Ovary (tissue), 3 donors: ENCODE measurements around the gene CFAP92.

Experiments used
- EP300 ChIP-seq: sonication (generic); formaldehyde crosslinking; IDR thresholded peaks from one replicate; pipeline ENCODE4 v1.6.1; 2017; ENCODE audit warnings: antibody characterized with exemption
- POLR2A ChIP-seq: fragments of 450-650 bp; IDR thresholded peaks from one replicate; pipeline ENCODE4 v1.6.1; 2017; ENCODE audit warnings: antibody characterized with exemption, mild to moderate bottlenecking, moderate library complexity
- TF ChIP-seq, protein P1 (sequence below), 3 donors: fragments of 450-650 bp in 2 of 3; fragments of 200-600 bp in 1 of 3; IDR thresholded peaks; one replicate each; pipeline versions ENCODE4 v1.5.1 to v1.8.0; 2016 to 2022; ENCODE audit warnings: antibody characterized with exemption in 3 of 3, mild to moderate bottlenecking in 1 of 3
- donor health status: DM: no; HTN: no; CAD: no.

DNA sequence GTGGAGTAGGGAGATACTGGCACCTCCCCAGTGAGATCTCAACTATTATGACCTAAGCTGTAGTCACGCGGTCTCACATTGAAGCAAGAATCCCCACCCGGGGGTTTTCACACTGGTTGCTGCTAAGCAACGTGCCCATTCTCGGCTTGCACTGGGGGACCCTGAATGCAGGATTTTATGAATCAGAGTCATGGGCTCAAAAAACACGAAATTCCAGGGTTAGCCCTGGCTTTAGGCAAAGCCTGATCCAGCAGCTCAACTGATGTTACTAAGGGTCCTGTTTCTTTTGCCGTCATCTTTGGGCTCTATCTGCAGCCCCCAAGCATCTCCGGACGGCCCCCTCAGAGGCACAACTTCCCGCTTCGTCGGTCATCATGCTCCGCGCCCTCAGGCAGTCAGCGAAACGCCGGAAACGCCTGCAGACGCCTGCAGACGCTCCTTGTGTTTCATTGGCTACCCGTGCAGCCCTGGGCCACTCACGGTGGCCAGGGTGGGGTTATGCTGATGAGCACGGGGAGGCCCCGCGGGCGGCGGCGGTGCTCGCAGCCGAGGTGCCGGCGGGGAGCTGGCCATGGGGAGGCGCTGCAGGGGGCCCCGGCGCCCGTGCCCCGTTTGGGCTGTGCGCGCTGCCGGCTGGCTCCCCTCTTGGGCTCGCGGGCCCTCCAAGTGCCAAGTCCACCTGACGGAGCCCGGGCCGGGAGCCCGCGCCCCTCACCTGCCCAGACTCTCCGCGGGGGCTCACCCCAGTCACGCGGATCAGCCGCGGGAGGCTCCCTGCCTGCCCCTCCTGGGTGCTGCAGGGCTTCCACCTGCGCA, 33.1 kb upstream of the CFAP92 start:
- TF ChIP-seq, protein P1, sequence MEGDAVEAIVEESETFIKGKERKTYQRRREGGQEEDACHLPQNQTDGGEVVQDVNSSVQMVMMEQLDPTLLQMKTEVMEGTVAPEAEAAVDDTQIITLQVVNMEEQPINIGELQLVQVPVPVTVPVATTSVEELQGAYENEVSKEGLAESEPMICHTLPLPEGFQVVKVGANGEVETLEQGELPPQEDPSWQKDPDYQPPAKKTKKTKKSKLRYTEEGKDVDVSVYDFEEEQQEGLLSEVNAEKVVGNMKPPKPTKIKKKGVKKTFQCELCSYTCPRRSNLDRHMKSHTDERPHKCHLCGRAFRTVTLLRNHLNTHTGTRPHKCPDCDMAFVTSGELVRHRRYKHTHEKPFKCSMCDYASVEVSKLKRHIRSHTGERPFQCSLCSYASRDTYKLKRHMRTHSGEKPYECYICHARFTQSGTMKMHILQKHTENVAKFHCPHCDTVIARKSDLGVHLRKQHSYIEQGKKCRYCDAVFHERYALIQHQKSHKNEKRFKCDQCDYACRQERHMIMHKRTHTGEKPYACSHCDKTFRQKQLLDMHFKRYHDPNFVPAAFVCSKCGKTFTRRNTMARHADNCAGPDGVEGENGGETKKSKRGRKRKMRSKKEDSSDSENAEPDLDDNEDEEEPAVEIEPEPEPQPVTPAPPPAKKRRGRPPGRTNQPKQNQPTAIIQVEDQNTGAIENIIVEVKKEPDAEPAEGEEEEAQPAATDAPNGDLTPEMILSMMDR (IDR thresholded peaks at IDR 0.05): peak; percentile 41 to 77 (median 70)
- TF ChIP-seq POLR2A (no peak), EP300 (no peak)
